H7 (cell line): ENCODE data around the gene KLHL12. TPM values are rescaled to one million over a fixed set of nuclear protein-coding genes. Genes with fewer than 3 reads are reported as not detected.

Source experiments
- DNase-seq: peaks from one replicate; pipeline ENCODE4 v3.0.0; 2012
- H3K27me3 ChIP-seq: 2 replicates; pipeline ENCODE4 v1.6.0; 2011; ENCODE audit warnings: mild to moderate bottlenecking, low read length; ENCODE audit not compliant: control insufficient read depth, insufficient read depth
- H3K36me3 ChIP-seq: replicated peaks from 2 replicates; pipeline ENCODE4 v1.5.1; 2011; ENCODE audit warnings: low read length; ENCODE audit not compliant: control insufficient read depth, insufficient read depth
- H3K4me3 ChIP-seq: 2 replicates; pipeline ENCODE4 v1.5.1; 2011; ENCODE audit warnings: low read depth, mild to moderate bottlenecking, control low read depth, low read length, moderate library complexity; ENCODE audit not compliant: insufficient read depth
- total RNA-seq: library from RNA; depleted of rRNA; stranded (reverse); fragments of >200 nt; shearing (Covaris generic); gene quantifications from 2 replicates; pipeline ENCODE4 v1.2.3, GENCODE V29; 2014; rRNA removed

Gene KLHL12
- total RNA-seq: 45.7 and 49.8 TPM in 2 replicates

DNA sequence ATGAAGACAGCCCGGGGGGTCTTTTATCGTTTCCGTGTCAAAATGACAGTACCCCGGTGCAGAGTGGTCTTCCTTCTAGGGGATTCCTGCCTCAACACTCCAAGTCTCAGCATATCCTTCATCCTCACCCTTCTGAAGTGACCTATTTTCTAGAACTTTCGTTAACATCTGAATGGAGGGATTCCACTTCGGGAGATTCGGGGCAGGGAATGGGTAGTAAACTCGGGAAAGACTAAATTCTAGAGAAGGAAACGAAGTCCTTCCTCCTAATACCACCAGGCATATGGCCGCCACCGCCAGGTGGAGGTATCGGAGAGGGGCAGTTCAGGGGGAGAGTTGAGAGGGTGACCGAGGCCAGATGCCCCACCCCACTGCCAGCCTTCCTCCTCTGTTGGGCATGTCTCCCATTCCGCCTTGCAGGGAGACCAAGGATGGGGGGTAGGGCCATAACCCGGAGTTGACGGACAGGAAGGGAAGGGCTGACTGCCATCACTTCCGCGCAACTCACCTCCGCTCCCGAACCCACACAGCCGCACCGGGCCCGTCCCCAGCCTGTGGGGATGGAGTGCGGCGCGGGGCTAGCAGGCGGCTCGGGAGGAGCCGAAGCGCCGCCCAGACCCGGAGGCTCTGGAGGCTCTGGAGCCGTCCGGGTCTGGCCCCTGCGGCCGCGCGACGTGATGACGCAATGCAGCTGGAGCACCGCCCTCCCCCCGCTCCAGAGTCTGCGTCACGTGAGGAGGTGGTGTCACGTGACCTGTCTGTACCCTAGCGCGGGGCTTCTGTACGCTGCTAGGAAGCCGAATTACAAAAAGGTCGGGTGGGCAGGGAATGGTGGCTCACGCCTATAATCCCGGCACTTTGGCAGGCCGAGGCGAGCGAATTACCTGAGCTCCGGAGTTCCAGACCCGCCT, at the start of gene KLHL12:
Gene KLHL12, minus strand, starts transcription at position 654 of the 911 bp plus-strand sequence. CDS start 2,072 bp downstream, outside the sequence.
- Histone ChIP-seq H3K4me3 (peak within 1 kb of the TSS; percentile 87), H3K27me3 (no peaks in the 10 kb centered on the region), H3K36me3 (no peaks in the 10 kb centered on the region; the same call in none of the 2 replicates)
- peak; percentile 97 for DNase-seq

DNA sequence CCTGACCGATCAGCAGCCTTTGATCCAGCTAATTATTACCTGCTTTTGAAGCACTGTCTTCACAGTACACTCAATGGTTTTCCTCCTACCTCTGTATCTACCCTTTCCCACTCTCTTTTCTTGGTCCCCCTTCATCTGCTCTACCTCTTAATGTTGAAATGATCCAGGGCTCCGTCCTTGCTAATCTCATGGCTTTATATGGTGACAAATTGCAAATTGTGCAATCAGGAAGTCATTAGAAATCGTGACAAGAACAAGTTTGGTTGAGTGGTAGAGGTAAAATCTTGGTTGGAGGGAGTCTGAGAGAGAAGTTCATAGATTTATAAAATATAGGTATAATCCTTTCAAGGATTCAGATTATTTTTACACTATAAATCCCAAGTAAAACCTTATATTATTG, 49.6 kb upstream of the KLHL12 start:
- DNase-seq: no peak
- no peaks in the 10 kb centered on the region for H3K36me3 ChIP-seq
- H3K27me3 ChIP-seq: peaks cover 5% of the 10 kb centered on the region
- no peak overlapping the region for H3K4me3 ChIP-seq

DNA sequence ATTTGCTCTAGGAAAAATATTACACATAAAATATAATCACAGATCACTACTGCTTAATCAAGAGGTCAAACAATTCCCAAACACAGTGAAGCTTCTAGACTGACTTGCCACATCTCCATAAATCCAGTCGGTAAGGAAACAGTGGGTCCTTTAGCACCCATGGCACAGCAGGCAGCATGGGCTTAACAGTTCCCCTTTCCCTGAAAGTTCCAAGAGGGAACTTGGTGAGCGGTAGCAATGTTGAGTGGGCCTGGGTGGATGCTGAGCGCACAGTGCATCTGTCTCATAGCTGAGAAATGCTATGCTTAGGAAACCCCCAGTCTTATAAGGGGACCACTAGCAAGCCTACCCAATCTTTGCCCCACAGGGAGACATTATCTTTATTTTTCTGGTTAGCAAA, 47.8 kb upstream of the KLHL12 start:
- peaks cover 5% of the 10 kb centered on the region for H3K27me3 ChIP-seq
- DNase-seq: no peak
- H3K36me3 ChIP-seq: no peaks in the 10 kb centered on the region
- no peak overlapping the region for H3K4me3 ChIP-seq

DNA sequence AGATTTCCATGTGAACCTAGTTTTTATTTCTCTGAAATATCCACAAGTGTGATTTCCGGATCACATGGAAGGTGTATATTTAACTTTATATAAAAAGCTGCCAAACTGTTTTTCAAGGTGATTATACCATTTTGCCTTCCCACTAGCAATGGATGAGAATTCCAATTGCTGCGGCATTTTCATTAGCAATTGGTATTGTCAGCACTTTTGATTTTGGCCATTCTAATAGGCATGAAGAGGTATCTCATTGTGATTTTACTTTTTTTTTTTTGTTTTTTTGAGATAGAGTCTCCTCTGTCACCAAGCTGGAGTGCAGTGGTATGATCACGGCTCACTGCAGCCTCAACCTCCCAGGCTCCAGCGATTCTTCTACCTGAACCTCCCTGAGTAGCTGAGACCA, 45.0 kb upstream of the KLHL12 start:
- Histone ChIP-seq H3K36me3 (no peaks in the 10 kb centered on the region), H3K4me3 (no peak overlapping the region), H3K27me3 (peaks cover 11% of the 10 kb centered on the region)
- DNase-seq: no peak

DNA sequence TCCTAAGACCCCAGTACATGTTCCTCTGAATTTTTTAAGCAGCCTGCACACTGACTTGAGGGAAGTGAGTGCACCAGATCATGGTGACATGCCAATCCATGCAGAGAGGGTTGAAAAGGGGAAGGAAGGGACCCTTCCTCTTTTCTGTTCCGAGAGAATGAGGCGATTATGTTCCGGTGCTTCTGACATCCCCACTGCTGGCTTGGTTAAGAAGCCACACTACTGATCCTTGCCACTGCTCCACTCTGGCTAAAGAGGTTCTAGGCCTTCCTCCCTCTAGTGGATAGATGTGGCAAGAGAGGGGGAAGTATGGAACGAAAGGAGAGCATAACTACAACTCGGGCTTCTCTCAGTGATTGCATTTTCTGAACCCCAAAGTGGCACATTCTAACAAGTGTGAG, 41.9 kb upstream of the KLHL12 start:
- Histone ChIP-seq H3K4me3 (no peak overlapping the region), H3K36me3 (no peaks in the 10 kb centered on the region; the same call in 1 of the 2 replicates), H3K27me3 (peaks cover 11% of the 10 kb centered on the region)
- DNase-seq: peak; percentile 79

DNA sequence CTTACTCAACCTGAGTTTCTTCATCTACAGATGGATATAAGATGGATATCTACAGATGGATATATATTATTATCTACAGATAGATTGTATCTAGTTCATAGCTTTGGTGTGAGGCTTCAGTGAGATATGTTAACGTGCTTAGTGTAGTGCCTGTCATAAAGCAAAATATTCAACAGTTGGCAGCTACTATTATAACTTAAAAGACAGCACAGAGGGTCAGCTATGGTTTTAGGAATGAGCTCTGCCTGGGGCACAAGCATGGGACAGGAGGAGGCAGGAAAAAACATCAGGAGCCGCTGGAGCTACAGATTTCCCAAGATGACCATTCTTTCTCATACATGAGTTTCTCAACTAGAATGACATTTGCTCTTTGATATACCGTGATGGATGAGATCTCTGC, 41.3 kb upstream of the KLHL12 start:
- Histone ChIP-seq H3K36me3 (no peaks in the 10 kb centered on the region; the same call in 1 of the 2 replicates), H3K4me3 (no peak overlapping the region), H3K27me3 (peaks cover 11% of the 10 kb centered on the region)
- DNase-seq: no peak

DNA sequence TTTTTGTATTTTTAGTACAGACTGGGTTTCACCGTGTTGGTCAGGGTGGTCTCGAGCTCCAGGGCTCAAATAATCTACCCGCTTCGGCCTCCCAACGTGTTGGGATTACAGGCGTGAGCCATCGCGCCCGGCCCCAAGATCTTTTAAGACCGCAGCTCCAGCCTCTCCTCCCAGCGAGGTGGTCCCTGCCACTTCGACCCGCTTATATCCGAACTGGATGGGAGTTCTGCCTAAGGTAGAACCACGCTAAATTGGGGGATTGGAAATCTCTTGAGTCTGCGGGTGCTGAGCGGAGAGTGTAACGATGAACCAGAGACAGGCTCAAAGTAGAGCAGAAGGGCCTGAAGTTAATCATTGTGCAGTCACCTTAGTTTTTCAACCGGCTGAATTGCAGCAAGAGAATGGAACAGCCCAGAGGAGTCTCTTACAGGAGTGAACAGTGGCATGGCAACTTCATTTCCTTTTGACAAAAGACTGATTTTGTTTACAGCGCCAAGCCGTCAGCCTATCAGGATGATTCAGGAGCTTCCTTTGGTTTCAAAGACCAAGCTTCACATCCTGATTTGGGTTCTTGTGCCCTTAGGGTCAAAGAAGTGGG, 40.7 kb upstream of the KLHL12 start:
- DNase-seq: peak; percentile 55
- no peaks in the 10 kb centered on the region; the same call in 1 of the 2 replicates for H3K36me3 ChIP-seq
- H3K4me3 ChIP-seq: peak overlapping the region; percentile 57
- peaks cover 11% of the 10 kb centered on the region for H3K27me3 ChIP-seq

DNA sequence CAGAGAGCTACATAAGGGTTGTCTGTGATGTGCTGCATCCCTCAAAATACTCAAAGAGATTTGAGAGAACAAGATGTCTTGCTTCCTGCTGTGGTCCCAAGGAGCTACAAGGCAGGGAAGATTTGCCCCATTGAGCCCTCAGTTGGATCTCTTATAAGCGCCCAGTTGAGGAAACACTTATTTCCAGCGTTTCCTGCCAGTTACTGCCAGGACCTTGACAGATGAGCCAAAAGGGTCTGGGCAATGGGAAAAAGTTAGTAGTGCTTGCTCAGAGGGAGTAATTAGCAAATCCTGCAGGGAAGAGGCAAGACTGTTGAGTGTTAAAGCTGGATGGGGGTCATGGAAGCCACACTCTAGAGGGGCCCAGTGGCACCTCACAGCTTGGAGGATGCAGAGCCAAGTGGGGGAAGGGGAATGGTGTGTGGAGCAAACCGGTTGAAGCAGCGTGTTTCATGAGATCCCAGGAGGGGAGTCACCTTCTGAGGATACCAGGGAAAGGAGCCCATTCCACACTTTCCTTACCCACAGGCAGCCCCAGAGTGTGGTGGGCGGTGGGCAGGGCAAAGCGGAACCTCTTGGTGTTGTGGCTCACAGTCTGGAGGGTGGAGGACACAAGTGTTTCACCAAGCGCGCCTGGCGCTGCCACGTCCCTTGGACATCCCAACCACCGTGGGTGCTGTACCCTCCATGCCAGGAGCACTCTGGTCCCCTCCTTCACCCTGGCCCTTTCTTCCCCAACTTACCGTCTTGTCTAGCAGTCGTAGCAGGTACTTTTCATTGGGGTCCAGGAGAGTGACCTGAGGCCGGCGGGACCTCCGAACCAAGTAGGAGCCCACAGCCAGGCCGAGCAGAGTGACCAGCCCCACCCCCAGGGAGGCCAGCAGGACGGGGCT, 39.2 kb upstream of the KLHL12 start:
- H3K36me3 ChIP-seq: no peaks in the 10 kb centered on the region; the same call in 1 of the 2 replicates

DNA sequence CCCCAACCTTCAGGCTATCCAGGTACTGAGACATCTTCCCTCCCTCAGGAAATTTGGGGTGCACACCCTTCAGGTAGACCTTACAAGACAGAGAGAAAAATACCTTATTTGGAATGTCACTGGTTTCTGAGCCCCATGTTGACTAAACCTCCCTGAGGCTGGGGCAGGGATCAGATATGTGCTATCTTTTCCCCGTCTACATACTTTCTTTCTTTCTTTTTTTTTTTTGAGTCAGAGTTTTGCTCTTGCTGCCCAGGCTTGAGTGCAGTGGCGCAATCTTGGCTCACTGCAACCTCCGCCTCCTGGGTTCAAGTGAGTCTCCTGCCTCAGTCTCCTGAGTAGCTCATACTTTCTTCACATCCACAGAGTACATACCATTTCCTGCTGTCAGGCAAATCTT, 38.4 kb upstream of the KLHL12 start:
- Histone ChIP-seq H3K4me3 (no peak overlapping the region), H3K27me3 (peaks cover 11% of the 10 kb centered on the region), H3K36me3 (no peaks in the 10 kb centered on the region; the same call in 1 of the 2 replicates)
- DNase-seq: no peak

More for the DNA sequence above, 39.2 kb upstream of the KLHL12 start:
- H3K4me3 ChIP-seq: peak overlapping the region; percentile 90
- peaks cover 11% of the 10 kb centered on the region for H3K27me3 ChIP-seq
- no peak for DNase-seq

DNA sequence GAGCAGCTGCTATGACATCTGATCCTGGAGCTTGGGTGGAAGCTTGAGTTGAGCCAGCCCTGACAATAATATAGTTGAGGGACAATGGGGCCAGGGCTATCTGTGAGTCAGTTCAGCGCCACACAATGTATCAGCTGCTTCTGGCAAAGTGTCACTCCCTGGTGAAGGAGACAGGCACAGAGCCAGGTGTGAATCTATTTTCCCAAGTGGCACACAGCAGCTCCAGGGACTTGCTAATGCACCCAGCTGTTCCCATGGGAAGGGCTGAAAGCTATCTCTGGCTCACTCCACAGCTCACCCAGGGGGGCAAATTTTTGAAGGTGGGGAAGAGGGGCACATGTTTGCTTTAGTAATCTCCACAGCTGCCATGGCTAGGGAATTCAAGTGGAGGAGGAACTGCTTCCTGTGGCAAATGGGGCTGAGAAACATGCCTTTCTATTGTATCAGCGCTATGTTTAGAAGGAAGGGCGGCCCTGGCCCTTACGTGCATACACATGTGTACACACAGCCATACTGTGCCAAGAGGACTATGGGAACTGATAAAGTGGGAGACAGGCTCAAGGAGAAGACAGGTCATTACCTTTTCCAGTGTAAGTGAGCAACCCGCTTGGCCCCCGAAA, 37.9 kb upstream of the KLHL12 start:
- Histone ChIP-seq H3K36me3 (no peaks in the 10 kb centered on the region; the same call in 1 of the 2 replicates), H3K4me3 (no peak overlapping the region), H3K27me3 (peaks cover 11% of the 10 kb centered on the region)
- DNase-seq: no peak

DNA sequence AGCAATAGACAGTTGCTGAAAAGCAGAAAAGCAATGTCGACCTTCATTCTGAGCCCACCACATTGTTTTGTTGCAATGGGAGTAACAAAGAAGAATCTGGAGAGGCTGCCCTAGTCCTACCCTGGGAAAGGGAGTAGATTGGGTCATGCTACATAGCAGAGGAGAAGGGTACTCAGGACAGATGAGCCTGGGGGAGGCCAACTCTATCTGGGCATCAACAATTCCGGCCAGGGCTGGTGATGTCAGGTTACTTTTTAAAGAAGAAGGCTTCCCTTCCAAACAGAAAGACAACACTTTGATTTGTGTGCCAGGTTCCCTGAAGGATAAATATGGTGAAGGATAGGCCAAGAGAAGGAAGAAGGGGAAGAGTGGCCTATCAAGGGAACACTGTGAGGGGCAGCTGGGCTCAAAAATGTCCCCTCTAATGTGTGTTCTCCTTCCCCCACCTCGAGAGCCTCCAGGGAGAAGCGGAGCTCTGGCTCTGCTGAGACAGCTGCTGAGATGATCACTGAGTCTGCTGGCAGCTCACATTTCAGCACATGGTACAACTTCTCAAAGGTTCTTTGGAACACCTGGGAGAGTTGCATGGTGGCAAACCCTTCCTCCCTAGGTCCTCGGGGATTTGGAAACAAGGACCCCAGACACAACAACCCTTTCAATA, 34.3 kb upstream of the KLHL12 start:
- H3K36me3 ChIP-seq: no peaks in the 10 kb centered on the region; the same call in 1 of the 2 replicates
- H3K4me3 ChIP-seq: no peak overlapping the region
- H3K27me3 ChIP-seq: peaks cover 1% of the 10 kb centered on the region; the same call in 1 of the 2 replicates
- no peak for DNase-seq

DNA sequence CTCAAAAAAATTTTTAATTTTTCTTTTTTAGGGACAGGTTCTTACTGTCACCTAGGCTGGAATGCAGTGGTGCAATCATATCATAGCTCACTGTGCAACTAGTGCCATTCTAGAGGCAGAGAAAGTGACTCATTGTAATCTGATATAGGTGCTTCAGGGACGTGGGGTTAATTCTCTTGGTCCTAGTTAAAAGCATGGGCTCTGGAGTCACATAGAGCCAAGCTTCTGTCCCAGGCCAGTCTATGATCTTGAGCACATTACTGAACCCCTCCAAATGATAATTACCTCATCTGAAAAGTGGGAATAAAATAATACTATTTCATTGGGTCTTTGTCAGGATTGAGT, 32.2 kb upstream of the KLHL12 start:
- H3K4me3 ChIP-seq: no peak overlapping the region
- no peak for DNase-seq
- H3K36me3 ChIP-seq: no peaks in the 10 kb centered on the region; the same call in 1 of the 2 replicates

DNA sequence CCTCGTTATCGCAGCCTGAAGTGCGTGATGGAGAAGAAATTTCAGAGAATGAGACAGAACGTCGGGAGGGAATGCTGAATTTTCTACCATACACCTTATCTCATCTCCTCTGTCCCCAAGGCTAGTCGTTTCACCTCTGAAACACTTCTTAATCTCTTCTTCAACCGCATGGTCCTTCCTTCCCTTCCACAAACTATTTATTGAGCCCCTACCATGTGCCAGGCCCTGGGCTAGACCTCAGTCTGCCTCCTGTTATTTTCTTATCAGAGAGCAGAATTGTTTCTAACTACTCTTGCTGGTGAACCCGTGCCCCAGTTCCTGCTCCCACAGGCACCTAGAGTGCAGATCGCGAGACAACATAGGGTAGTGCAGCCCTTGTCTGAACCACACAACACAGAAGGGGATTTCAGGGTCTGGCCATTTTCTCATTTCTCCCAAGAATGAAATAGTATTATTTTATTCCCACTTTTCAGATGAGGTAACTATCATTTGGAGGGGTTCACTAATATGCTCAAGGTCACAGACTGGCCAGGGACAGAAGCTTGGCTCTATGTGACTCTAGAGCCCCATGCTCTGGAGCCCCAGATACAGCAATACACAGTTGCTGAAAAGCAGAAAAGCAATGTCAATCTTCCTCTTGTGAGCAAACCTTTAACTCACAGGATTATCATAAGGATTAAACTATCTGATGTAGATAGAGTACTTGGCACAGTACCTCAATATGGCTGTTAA, 31.7 kb upstream of the KLHL12 start:
- Histone ChIP-seq H3K4me3 (peak overlapping the region; percentile 82), H3K36me3 (no peaks in the 10 kb centered on the region; the same call in 1 of the 2 replicates), H3K27me3 (no peaks in the 10 kb centered on the region; the same call in 1 of the 2 replicates)
- peak; percentile 65 for DNase-seq

More for the DNA sequence above, 32.2 kb upstream of the KLHL12 start:
- H3K27me3 ChIP-seq: no peaks in the 10 kb centered on the region; the same call in 1 of the 2 replicates
